ENCODE results near the gene CLEC19A.

Gene CLEC19A

GRCh38 chr16:19285431-19285830 is at the start of gene CLEC19A:
TSS of gene CLEC19A (plus strand) at chr16:19285731. CDS start at chr16:19285852, 121 bp downstream.
- ATAC-seq: no peak
- Mint-ChIP-seq H3K9me3 (no peaks in the 10 kb centered on the region), H3K36me3 (no peaks in the 10 kb centered on the region), H3K4me3 (no peak within 1 kb of the TSS), H3K4me1 (peaks cover 17% of the 10 kb centered on the region), H3K27ac (no peak within 1 kb of the TSS), H3K27me3 (peaks cover 6% of the 10 kb centered on the region)

- Mint-ChIP-seq H3K36me3 (peaks cover 86% of the 10 kb centered on the region), H3K27ac (no peak overlapping the region), H3K4me1 (no peaks in the 10 kb centered on the region), H3K9me3 (peaks cover 17% of the 10 kb centered on the region), H3K27me3 (no peaks in the 10 kb centered on the region), H3K4me3 (no peak overlapping the region)
- no peak for ATAC-seq
These were observed 49.6 kb upstream of the CLEC19A start for GRCh38 chr16:19235886-19236285.

GRCh38 chr16:19236561-19237209 is 48.8 kb upstream of the CLEC19A start:
- H3K27ac Mint-ChIP-seq: no peak overlapping the region
- H3K4me1 Mint-ChIP-seq: no peaks in the 10 kb centered on the region
- H3K9me3 Mint-ChIP-seq: peaks cover 17% of the 10 kb centered on the region
- H3K27me3 Mint-ChIP-seq: no peaks in the 10 kb centered on the region
- ATAC-seq: no peak
- peaks cover 82% of the 10 kb centered on the region for H3K36me3 Mint-ChIP-seq
- no peak overlapping the region for H3K4me3 Mint-ChIP-seq

GRCh38 chr16:19238406-19238805 is 47.1 kb upstream of the CLEC19A start:
- Mint-ChIP-seq H3K27me3 (no peaks in the 10 kb centered on the region), H3K9me3 (peaks cover 17% of the 10 kb centered on the region), H3K4me1 (no peaks in the 10 kb centered on the region), H3K27ac (no peak overlapping the region), H3K36me3 (peaks cover 85% of the 10 kb centered on the region), H3K4me3 (no peak overlapping the region)
- no peak for ATAC-seq

GRCh38 chr16:19239511-19240155 is 45.9 kb upstream of the CLEC19A start:
- Mint-ChIP-seq H3K27me3 (no peaks in the 10 kb centered on the region), H3K27ac (no peak overlapping the region), H3K36me3 (peaks cover 79% of the 10 kb centered on the region), H3K9me3 (peaks cover 17% of the 10 kb centered on the region), H3K4me3 (no peak overlapping the region), H3K4me1 (no peaks in the 10 kb centered on the region)
- no peak for ATAC-seq

- peaks cover 73% of the 10 kb centered on the region for H3K36me3 Mint-ChIP-seq
- H3K4me1 Mint-ChIP-seq: no peaks in the 10 kb centered on the region
- H3K27ac Mint-ChIP-seq: no peak overlapping the region
- peaks cover 11% of the 10 kb centered on the region for H3K9me3 Mint-ChIP-seq
- no peaks in the 10 kb centered on the region for H3K27me3 Mint-ChIP-seq
- no peak for ATAC-seq
- no peak overlapping the region for H3K4me3 Mint-ChIP-seq
These were observed 45.0 kb upstream of the CLEC19A start for GRCh38 chr16:19240494-19240893.

GRCh38 chr16:19241512-19241911 is 44.0 kb upstream of the CLEC19A start:
- Mint-ChIP-seq H3K36me3 (peaks cover 65% of the 10 kb centered on the region), H3K4me3 (no peak overlapping the region), H3K4me1 (no peaks in the 10 kb centered on the region), H3K27me3 (no peaks in the 10 kb centered on the region), H3K27ac (no peak overlapping the region), H3K9me3 (peaks cover 8% of the 10 kb centered on the region)
- no peak for ATAC-seq

GRCh38 chr16:19242186-19242585 is 43.3 kb upstream of the CLEC19A start:
- Mint-ChIP-seq H3K36me3 (peaks cover 65% of the 10 kb centered on the region), H3K27ac (no peak overlapping the region), H3K27me3 (no peaks in the 10 kb centered on the region), H3K4me3 (no peak overlapping the region), H3K9me3 (peaks cover 11% of the 10 kb centered on the region), H3K4me1 (no peaks in the 10 kb centered on the region)
- no peak for ATAC-seq

GRCh38 chr16:19242987-19243575 is 42.5 kb upstream of the CLEC19A start:
- ATAC-seq: no peak
- H3K9me3 Mint-ChIP-seq: peaks cover 9% of the 10 kb centered on the region
- H3K27me3 Mint-ChIP-seq: no peaks in the 10 kb centered on the region
- no peak overlapping the region for H3K4me3 Mint-ChIP-seq
- H3K27ac Mint-ChIP-seq: no peak overlapping the region
- H3K36me3 Mint-ChIP-seq: peaks cover 65% of the 10 kb centered on the region
- no peaks in the 10 kb centered on the region for H3K4me1 Mint-ChIP-seq

- no peaks in the 10 kb centered on the region for H3K27me3 Mint-ChIP-seq
These were observed 40.1 kb upstream of the CLEC19A start for GRCh38 chr16:19245326-19245925.

GRCh38 chr16:19252904-19253303 is 32.6 kb upstream of the CLEC19A start:
- Mint-ChIP-seq H3K27me3 (no peaks in the 10 kb centered on the region), H3K27ac (no peak overlapping the region), H3K36me3 (peaks cover 34% of the 10 kb centered on the region), H3K4me3 (no peak overlapping the region), H3K4me1 (peaks cover 8% of the 10 kb centered on the region), H3K9me3 (peaks cover 2% of the 10 kb centered on the region)
- no peak for ATAC-seq

More at GRCh38 chr16:19245326-19245925, 40.1 kb upstream of the CLEC19A start:
- H3K9me3 Mint-ChIP-seq: peaks cover 6% of the 10 kb centered on the region
- H3K4me3 Mint-ChIP-seq: no peak overlapping the region
- no peaks in the 10 kb centered on the region for H3K4me1 Mint-ChIP-seq
- no peak for ATAC-seq
- H3K36me3 Mint-ChIP-seq: peaks cover 52% of the 10 kb centered on the region
- H3K27ac Mint-ChIP-seq: no peak overlapping the region

- Mint-ChIP-seq H3K36me3 (peaks cover 25% of the 10 kb centered on the region), H3K4me1 (peaks cover 8% of the 10 kb centered on the region)
These were observed 30.9 kb upstream of the CLEC19A start for GRCh38 chr16:19254611-19255010.

GRCh38 chr16:19264123-19264673 is 21.3 kb upstream of the CLEC19A start:
- H3K36me3 Mint-ChIP-seq: peaks cover 68% of the 10 kb centered on the region
- H3K4me1 Mint-ChIP-seq: peaks cover 5% of the 10 kb centered on the region
- H3K27me3 Mint-ChIP-seq: no peaks in the 10 kb centered on the region
- peaks cover 15% of the 10 kb centered on the region for H3K9me3 Mint-ChIP-seq
- H3K4me3 Mint-ChIP-seq: no peak overlapping the region
- no peak overlapping the region for H3K27ac Mint-ChIP-seq
- no peak for ATAC-seq

More at GRCh38 chr16:19254611-19255010, 30.9 kb upstream of the CLEC19A start:
- no peak for ATAC-seq
- H3K4me3 Mint-ChIP-seq: no peak overlapping the region
- no peaks in the 10 kb centered on the region for H3K9me3 Mint-ChIP-seq
- H3K27me3 Mint-ChIP-seq: no peaks in the 10 kb centered on the region
- H3K27ac Mint-ChIP-seq: no peak overlapping the region

GRCh38 chr16:19265380-19265930 is 20.1 kb upstream of the CLEC19A start:
- Mint-ChIP-seq H3K27me3 (no peaks in the 10 kb centered on the region), H3K9me3 (peaks cover 18% of the 10 kb centered on the region), H3K4me3 (no peak overlapping the region), H3K27ac (no peak overlapping the region), H3K4me1 (peaks cover 6% of the 10 kb centered on the region), H3K36me3 (peaks cover 65% of the 10 kb centered on the region)
- ATAC-seq: no peak

GRCh38 chr16:19266774-19267173 is 18.8 kb upstream of the CLEC19A start:
- Mint-ChIP-seq H3K4me3 (no peak overlapping the region), H3K9me3 (peaks cover 18% of the 10 kb centered on the region), H3K27me3 (no peaks in the 10 kb centered on the region), H3K4me1 (peaks cover 6% of the 10 kb centered on the region), H3K27ac (no peak overlapping the region), H3K36me3 (peaks cover 65% of the 10 kb centered on the region)
- no peak for ATAC-seq

Data from stimulated activated memory B cell treated with anti-CD40 and anti-IgM and Interleukin-4, amounts not matched to agents 10 μg/mL and 1 μg/mL and 100 μg/mL, for 72 hours (primary cell).